ENCODE results near the gene LSM12. TPM values are rescaled to one million over a fixed set of nuclear protein-coding genes. Genes with fewer than 3 reads are reported as not detected.

Gene LSM12
- total RNA-seq, 4 donors from 2014 or later, result 27.3 to 44.3 (median 36.9) TPM

GRCh38 chr17:44033861-44034408, 32.5 kb downstream of the LSM12 start:
- H3K4me1 ChIP-seq, result no peaks in the 10 kb centered on the region
- H3K36me3 ChIP-seq, result peaks cover 13 to 81% (median 28%) of the 10 kb centered on the region in 3 donors
- no peaks in the 10 kb centered on the region for H3K27me3 ChIP-seq
- intact Hi-C loops (cut with DNase I), result no loop called here
- DNase-seq, result no peak
- WGBS, 2 donors, result 65 to 83% methylated on average over 3 of the region's 3 CpGs
- no peak overlapping the region for H3K27ac ChIP-seq
- no peak overlapping the region for H3K4me3 ChIP-seq
- H3K9me3 ChIP-seq, result no peaks in the 10 kb centered on the region
- no peak for TF ChIP-seq CTCF (IDR thresholded peaks at IDR 0.05)
- TF ChIP-seq POLR2A (IDR thresholded peaks at IDR 0.05), result no peak

GRCh38 chr17:44030482-44030881, 36.0 kb downstream of the LSM12 start:
- no peaks in the 10 kb centered on the region for H3K27me3 ChIP-seq
- no peak overlapping the region for H3K4me3 ChIP-seq
- H3K9me3 ChIP-seq, result no peaks in the 10 kb centered on the region
- H3K4me1 ChIP-seq, result no peaks in the 10 kb centered on the region
- TF ChIP-seq CTCF (IDR thresholded peaks at IDR 0.05), result no peak
- TF ChIP-seq POLR2A (IDR thresholded peaks at IDR 0.05), result no peak
- H3K36me3 ChIP-seq, result peaks cover 0 to 61% (median 0%) of the 10 kb centered on the region in 3 donors
- WGBS, 2 donors, result 82 to 90% methylated on average over 3 of the region's 3 CpGs
- no peak for DNase-seq
- no peak overlapping the region for H3K27ac ChIP-seq
- intact Hi-C loops (cut with DNase I), result no loop called here

- H3K9me3 ChIP-seq, result no peaks in the 10 kb centered on the region
- H3K36me3 ChIP-seq, result peaks cover 0 to 68% (median 0%) of the 10 kb centered on the region in 3 donors
- no peak overlapping the region for H3K27ac ChIP-seq
- no peak overlapping the region for H3K4me3 ChIP-seq
- intact Hi-C loops (cut with DNase I), result no loop called here
- H3K4me1 ChIP-seq, result no peaks in the 10 kb centered on the region
- WGBS, 2 donors, result 80 to 83% methylated on average over 5 of the region's 5 CpGs
- no peak for DNase-seq
- TF ChIP-seq CTCF (IDR thresholded peaks at IDR 0.05), result no peak
- no peak for TF ChIP-seq POLR2A (IDR thresholded peaks at IDR 0.05)
- H3K27me3 ChIP-seq, result no peaks in the 10 kb centered on the region
These were observed 36.7 kb downstream of the LSM12 start for GRCh38 chr17:44029736-44030135.

GRCh38 chr17:44024853-44025252, 41.6 kb downstream of the LSM12 start:
- Histone ChIP-seq H3K36me3 (peaks cover 0 to 60% (median 0%) of the 10 kb centered on the region in 3 donors), H3K27ac (no peak overlapping the region), H3K9me3 (no peaks in the 10 kb centered on the region), H3K4me1 (no peaks in the 10 kb centered on the region), H3K27me3 (no peaks in the 10 kb centered on the region), H3K4me3 (no peak overlapping the region)
- intact Hi-C loops (cut with DNase I), result no loop called here
- WGBS, 2 donors, result 78 to 84% methylated on average over 4 of the region's 4 CpGs
- no peak for DNase-seq
- no peak for TF ChIP-seq CTCF (IDR thresholded peaks at IDR 0.05)
- TF ChIP-seq POLR2A (IDR thresholded peaks at IDR 0.05), result no peak

- Histone ChIP-seq H3K4me1 (no peaks in the 10 kb centered on the region), H3K9me3 (no peaks in the 10 kb centered on the region)
These were observed 42.2 kb downstream of the LSM12 start for GRCh38 chr17:44024271-44024663.

More at GRCh38 chr17:44024271-44024663, 42.2 kb downstream of the LSM12 start:
- Histone ChIP-seq H3K4me3 (no peak overlapping the region), H3K36me3 (peaks cover 0 to 54% (median 0%) of the 10 kb centered on the region in 3 donors), H3K27me3 (no peaks in the 10 kb centered on the region), H3K27ac (no peak overlapping the region)
- WGBS, 2 donors, result no CpG with 5 or more reads among the region's 6 CpGs
- intact Hi-C loops (cut with DNase I), result no loop called here
- TF ChIP-seq POLR2A (IDR thresholded peaks at IDR 0.05), result no peak
- no peak for TF ChIP-seq CTCF (IDR thresholded peaks at IDR 0.05)
- DNase-seq, result no peak
